H1 (cell line): ENCODE measurements around the gene DIAPH1. TPM values are rescaled to one million over a fixed set of nuclear protein-coding genes. Genes with fewer than 3 reads are reported as not detected.

Experiments
- polyA plus RNA-seq, 7 experiments: library from polyadenylated mRNA; depleted of rRNA in 3 of 7; stranded (reverse) in 5 of 7; unstranded in 2 of 7; fragments of >200 nt in 5 of 7; fragments of 200-250 nt in 2 of 7; gene quantifications; 1 replicate in 5 of 7; 2 replicates in 1 of 7; 4 replicates in 1 of 7; pipeline versions ENCODE4 v1.2.1 to v1.2.3, GENCODE V29; 2011 to 2013; ENCODE audit warnings: missing spikeins in 2 of 7, mixed read lengths in 2 of 7
- total RNA-seq: library from RNA; stranded (reverse); fragmentation: NEBNext Ultra II Directional; extraction: Animal tissue kit (Norgen Biotek cat#: 25700); gene quantifications from 2 replicates; pipeline ENCODE4 v1.2.1, GENCODE V29; 2021
- TF ChIP-seq, protein P1 (sequence below): fragments of 300-600 bp; sonication (generic); IDR thresholded peaks from 2 replicates; pipeline ENCODE4 v1.7.1; 2012; ENCODE audit warnings: low read length, moderate library complexity, mild to moderate bottlenecking, inconsistent platforms; ENCODE audit not compliant: insufficient replicate concordance

Gene DIAPH1
- total and polyA plus RNA-seq, 2 of the 8 experiments (the other 6 are each of a cell fraction or from before 2014, with no cell fraction given): 61.2 to 114 TPM

DNA sequence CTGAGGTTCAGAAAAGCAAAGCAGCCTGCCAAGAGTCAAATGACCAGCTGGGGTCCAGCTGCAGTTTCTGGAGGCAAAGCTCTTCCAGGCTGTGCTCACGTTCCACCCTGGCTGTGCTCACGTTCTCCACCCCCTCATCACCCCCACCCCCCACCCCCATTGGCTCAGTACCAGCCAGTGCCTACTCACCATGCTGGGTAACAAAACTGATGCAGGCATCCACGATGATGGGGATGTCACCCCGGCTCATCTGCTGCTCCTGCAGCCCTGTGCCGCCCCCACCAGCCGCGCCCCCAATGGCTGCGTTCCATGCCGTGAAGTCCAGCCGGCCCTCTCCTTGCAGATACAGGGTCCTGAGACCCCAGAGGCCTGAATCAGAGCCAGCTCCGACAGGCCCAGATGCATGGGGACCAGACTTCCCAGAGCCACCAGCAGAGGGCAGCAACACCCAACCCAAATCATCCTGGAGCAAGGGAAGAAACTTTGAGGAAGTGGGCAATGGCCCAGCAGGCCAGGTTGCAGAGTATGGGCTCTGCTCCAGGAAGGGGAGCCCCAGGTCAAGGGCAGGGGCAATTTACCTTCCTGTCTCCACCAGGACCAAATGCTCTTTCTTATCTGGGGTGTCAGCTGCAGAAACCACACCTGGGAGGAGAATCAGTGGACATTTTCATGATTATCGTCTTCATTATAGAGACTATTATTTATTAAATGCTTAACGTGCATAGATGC is 46.1 kb upstream of the DIAPH1 start (continued):
- TF ChIP-seq, protein P1, sequence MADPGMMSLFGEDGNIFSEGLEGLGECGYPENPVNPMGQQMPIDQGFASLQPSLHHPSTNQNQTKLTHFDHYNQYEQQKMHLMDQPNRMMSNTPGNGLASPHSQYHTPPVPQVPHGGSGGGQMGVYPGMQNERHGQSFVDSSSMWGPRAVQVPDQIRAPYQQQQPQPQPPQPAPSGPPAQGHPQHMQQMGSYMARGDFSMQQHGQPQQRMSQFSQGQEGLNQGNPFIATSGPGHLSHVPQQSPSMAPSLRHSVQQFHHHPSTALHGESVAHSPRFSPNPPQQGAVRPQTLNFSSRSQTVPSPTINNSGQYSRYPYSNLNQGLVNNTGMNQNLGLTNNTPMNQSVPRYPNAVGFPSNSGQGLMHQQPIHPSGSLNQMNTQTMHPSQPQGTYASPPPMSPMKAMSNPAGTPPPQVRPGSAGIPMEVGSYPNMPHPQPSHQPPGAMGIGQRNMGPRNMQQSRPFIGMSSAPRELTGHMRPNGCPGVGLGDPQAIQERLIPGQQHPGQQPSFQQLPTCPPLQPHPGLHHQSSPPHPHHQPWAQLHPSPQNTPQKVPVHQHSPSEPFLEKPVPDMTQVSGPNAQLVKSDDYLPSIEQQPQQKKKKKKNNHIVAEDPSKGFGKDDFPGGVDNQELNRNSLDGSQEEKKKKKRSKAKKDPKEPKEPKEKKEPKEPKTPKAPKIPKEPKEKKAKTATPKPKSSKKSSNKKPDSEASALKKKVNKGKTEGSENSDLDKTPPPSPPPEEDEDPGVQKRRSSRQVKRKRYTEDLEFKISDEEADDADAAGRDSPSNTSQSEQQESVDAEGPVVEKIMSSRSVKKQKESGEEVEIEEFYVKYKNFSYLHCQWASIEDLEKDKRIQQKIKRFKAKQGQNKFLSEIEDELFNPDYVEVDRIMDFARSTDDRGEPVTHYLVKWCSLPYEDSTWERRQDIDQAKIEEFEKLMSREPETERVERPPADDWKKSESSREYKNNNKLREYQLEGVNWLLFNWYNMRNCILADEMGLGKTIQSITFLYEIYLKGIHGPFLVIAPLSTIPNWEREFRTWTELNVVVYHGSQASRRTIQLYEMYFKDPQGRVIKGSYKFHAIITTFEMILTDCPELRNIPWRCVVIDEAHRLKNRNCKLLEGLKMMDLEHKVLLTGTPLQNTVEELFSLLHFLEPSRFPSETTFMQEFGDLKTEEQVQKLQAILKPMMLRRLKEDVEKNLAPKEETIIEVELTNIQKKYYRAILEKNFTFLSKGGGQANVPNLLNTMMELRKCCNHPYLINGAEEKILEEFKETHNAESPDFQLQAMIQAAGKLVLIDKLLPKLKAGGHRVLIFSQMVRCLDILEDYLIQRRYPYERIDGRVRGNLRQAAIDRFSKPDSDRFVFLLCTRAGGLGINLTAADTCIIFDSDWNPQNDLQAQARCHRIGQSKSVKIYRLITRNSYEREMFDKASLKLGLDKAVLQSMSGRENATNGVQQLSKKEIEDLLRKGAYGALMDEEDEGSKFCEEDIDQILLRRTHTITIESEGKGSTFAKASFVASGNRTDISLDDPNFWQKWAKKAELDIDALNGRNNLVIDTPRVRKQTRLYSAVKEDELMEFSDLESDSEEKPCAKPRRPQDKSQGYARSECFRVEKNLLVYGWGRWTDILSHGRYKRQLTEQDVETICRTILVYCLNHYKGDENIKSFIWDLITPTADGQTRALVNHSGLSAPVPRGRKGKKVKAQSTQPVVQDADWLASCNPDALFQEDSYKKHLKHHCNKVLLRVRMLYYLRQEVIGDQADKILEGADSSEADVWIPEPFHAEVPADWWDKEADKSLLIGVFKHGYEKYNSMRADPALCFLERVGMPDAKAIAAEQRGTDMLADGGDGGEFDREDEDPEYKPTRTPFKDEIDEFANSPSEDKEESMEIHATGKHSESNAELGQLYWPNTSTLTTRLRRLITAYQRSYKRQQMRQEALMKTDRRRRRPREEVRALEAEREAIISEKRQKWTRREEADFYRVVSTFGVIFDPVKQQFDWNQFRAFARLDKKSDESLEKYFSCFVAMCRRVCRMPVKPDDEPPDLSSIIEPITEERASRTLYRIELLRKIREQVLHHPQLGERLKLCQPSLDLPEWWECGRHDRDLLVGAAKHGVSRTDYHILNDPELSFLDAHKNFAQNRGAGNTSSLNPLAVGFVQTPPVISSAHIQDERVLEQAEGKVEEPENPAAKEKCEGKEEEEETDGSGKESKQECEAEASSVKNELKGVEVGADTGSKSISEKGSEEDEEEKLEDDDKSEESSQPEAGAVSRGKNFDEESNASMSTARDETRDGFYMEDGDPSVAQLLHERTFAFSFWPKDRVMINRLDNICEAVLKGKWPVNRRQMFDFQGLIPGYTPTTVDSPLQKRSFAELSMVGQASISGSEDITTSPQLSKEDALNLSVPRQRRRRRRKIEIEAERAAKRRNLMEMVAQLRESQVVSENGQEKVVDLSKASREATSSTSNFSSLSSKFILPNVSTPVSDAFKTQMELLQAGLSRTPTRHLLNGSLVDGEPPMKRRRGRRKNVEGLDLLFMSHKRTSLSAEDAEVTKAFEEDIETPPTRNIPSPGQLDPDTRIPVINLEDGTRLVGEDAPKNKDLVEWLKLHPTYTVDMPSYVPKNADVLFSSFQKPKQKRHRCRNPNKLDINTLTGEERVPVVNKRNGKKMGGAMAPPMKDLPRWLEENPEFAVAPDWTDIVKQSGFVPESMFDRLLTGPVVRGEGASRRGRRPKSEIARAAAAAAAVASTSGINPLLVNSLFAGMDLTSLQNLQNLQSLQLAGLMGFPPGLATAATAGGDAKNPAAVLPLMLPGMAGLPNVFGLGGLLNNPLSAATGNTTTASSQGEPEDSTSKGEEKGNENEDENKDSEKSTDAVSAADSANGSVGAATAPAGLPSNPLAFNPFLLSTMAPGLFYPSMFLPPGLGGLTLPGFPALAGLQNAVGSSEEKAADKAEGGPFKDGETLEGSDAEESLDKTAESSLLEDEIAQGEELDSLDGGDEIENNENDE: no peak
